H1 (cell line): Measurements from ENCODE around the gene JPH3.

Experiments used
- CBX8 ChIP-seq: fragments of 300-800, 300-1000 bp; sonication (generic); IDR thresholded peaks from 2 replicates; pipeline ENCODE4 v1.7.1; 2016; ENCODE audit warnings: low read depth, low read length, borderline replicate concordance
- CEBPB ChIP-seq: IDR thresholded peaks from 2 replicates; pipeline ENCODE4 v1.6.1; 2012; ENCODE audit warnings: low read depth, low read length
- CHD1 ChIP-seq: IDR thresholded peaks from 2 replicates; pipeline ENCODE4 v1.6.1; 2012; ENCODE audit warnings: low read depth, low read length, improper control_type of control experiment
- JUN ChIP-seq: IDR thresholded peaks from 2 replicates; pipeline ENCODE4 v1.6.1; 2011; ENCODE audit warnings: low read depth, mild to moderate bottlenecking, improper control_type of control experiment, low read length
- KDM5A ChIP-seq: fragments of 200-600 bp; IDR thresholded peaks from 2 replicates; pipeline ENCODE4 v1.7.1; 2012; ENCODE audit warnings: mild to moderate bottlenecking, low read length, inconsistent platforms, mixed read lengths
- POLR2AphosphoS5 ChIP-seq: IDR thresholded peaks from 2 replicates; pipeline ENCODE4 v1.6.1; 2011; ENCODE audit warnings: low read depth, low read length
- RXRA ChIP-seq: IDR thresholded peaks from 2 replicates; pipeline ENCODE4 v1.6.1; 2011; ENCODE audit warnings: low read depth, mild to moderate bottlenecking, low read length, moderate library complexity; ENCODE audit not compliant: insufficient read depth
- TF ChIP-seq, protein P1 (sequence below), 3 experiments: IDR thresholded peaks; 1 replicate in 2 of 3; 2 replicates in 1 of 3; pipeline versions ENCODE4 v1.5.1 to v1.6.1; 2011; ENCODE audit warnings: low read length in 3 of 3, mild to moderate bottlenecking in 3 of 3, inconsistent platforms in 2 of 3, low read depth in 1 of 3, moderate library complexity in 1 of 3; ENCODE audit not compliant: insufficient read depth in 1 of 3; ENCODE audit errors: control extremely low read depth in 1 of 3
- TF ChIP-seq, protein P2 (sequence below): IDR thresholded peaks from 2 replicates; pipeline ENCODE4 v1.6.1; 2011; ENCODE audit warnings: low read depth, mild to moderate bottlenecking, low read length; ENCODE audit not compliant: insufficient read depth

- TF ChIP-seq, protein P1, sequence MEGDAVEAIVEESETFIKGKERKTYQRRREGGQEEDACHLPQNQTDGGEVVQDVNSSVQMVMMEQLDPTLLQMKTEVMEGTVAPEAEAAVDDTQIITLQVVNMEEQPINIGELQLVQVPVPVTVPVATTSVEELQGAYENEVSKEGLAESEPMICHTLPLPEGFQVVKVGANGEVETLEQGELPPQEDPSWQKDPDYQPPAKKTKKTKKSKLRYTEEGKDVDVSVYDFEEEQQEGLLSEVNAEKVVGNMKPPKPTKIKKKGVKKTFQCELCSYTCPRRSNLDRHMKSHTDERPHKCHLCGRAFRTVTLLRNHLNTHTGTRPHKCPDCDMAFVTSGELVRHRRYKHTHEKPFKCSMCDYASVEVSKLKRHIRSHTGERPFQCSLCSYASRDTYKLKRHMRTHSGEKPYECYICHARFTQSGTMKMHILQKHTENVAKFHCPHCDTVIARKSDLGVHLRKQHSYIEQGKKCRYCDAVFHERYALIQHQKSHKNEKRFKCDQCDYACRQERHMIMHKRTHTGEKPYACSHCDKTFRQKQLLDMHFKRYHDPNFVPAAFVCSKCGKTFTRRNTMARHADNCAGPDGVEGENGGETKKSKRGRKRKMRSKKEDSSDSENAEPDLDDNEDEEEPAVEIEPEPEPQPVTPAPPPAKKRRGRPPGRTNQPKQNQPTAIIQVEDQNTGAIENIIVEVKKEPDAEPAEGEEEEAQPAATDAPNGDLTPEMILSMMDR (IDR thresholded peaks at IDR 0.05; ENCODE audit: control extremely low read depth in 1 of 3, insufficient read depth in 1 of 3, low read depth in 1 of 3, low read length in 3 of 3): no peak
- no peak for TF ChIP-seq CBX8
- TF ChIP-seq POLR2AphosphoS5: no peak
- TF ChIP-seq, protein P2, sequence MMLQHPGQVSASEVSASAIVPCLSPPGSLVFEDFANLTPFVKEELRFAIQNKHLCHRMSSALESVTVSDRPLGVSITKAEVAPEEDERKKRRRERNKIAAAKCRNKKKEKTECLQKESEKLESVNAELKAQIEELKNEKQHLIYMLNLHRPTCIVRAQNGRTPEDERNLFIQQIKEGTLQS: no peak
- no peak for TF ChIP-seq KDM5A
- TF ChIP-seq CHD1: no peak
- TF ChIP-seq CEBPB: no peak
- no peak for TF ChIP-seq RXRA
- TF ChIP-seq JUN: no peak
These were observed 22.6 kb upstream of the JPH3 start for GRCh38 chr16:87579691-87580090.
